Vagina (tissue), 2 donors: ENCODE results near the gene FYB1.

Source experiments
- POLR2AphosphoS5 ChIP-seq, 2 donors: sonication (generic); formaldehyde crosslinking; IDR thresholded peaks; one replicate each; pipeline ENCODE4 v1.9.0; 2017; ENCODE audit warnings: antibody characterized with exemption in 2 of 2, mild to moderate bottlenecking in 2 of 2, low read depth in 1 of 2; ENCODE audit not compliant: insufficient read depth in 1 of 2
- TF ChIP-seq, protein P1 (sequence below), 3 experiments: fragments of 450-650 bp in 2 of 3; fragments of 200-600 bp in 1 of 3; sonication (generic) in 1 of 3; IDR thresholded peaks; one replicate each; pipeline ENCODE4 v1.5.1; 2017 to 2019; ENCODE audit warnings: antibody characterized with exemption in 3 of 3, mild to moderate bottlenecking in 2 of 3, moderate library complexity in 2 of 3

DNA sequence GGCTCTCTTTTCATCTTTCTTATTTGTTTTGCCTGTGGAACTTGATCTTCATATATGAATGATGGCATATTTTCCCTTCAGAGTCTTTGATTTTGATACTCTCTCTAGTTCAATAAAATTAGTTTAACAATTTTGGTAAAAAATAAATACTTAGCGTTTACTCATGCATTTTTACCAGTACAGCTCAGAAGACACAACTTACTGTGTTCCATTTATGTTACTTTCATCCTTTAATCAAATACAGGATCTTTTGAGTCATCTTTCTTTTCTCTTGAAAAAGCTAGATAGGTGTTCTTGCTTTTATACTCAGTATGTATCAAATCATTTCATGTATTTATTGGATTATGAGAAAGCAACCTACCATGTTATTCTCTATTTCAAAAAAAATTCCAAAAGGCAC lies 98.0 kb downstream of the FYB1 start:
- TF ChIP-seq, protein P1, sequence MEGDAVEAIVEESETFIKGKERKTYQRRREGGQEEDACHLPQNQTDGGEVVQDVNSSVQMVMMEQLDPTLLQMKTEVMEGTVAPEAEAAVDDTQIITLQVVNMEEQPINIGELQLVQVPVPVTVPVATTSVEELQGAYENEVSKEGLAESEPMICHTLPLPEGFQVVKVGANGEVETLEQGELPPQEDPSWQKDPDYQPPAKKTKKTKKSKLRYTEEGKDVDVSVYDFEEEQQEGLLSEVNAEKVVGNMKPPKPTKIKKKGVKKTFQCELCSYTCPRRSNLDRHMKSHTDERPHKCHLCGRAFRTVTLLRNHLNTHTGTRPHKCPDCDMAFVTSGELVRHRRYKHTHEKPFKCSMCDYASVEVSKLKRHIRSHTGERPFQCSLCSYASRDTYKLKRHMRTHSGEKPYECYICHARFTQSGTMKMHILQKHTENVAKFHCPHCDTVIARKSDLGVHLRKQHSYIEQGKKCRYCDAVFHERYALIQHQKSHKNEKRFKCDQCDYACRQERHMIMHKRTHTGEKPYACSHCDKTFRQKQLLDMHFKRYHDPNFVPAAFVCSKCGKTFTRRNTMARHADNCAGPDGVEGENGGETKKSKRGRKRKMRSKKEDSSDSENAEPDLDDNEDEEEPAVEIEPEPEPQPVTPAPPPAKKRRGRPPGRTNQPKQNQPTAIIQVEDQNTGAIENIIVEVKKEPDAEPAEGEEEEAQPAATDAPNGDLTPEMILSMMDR (IDR thresholded peaks at IDR 0.05): no peak
- no peak for TF ChIP-seq POLR2AphosphoS5 (IDR thresholded peaks at IDR 0.05; ENCODE audit: insufficient read depth in 1 of 2, low read depth in 1 of 2)
